ENCODE results near the gene RPS6KA5.

DNA sequence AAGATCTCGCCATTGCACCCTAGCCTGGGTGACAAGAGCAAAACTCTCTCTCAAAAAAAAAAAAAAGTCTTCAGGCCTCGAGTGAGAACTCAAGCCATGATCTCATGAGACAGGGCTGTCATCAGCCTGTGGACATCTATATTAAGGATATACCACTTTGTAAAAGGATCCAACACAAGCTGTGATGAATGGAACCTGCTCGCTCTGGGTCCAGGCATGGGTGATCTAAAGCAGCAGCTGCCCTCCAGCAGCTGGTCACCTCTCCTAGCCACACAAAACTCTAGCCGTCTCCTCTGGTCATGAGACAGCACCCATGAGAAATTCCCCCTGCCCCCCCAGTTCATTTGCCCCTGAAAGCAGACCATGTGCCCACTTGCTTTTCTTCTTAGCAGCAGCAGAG lies 34.3 kb upstream of the RPS6KA5 start:
- TF ChIP-seq CTCF (IDR thresholded peaks at IDR 0.05), result no peak
- no peak for TF ChIP-seq POLR2A (IDR thresholded peaks at IDR 0.05)
